Calu3 (cell line): Measurements from ENCODE around the gene TCF15. TPM values are rescaled to one million over a fixed set of nuclear protein-coding genes. Genes with fewer than 3 reads are reported as not detected.

ENCODE experiments used
- BruUV-seq: library from RNA; stranded (reverse); fragments of 400-500 nt; replicated peaks from 2 replicates; lab custom pipeline; 2021; lab: Mats Ljungman, UMichigan
- CTCF ChIA-PET: fragments of 300-600 bp; sonication (Branson Sonifier 250); formaldehyde crosslinking; loops from one replicate; lab custom pipeline; 2022; ENCODE audit warnings: antibody characterized with exemption; lab: Charles Lee
- DNase-seq: peaks from one replicate; pipeline ENCODE4 v3.0.0; 2022
- H3K27ac Mint-ChIP-seq: one replicate; pipeline ENCODE4 v1.8.0; 2022; ENCODE audit warnings: mixed read lengths; ENCODE audit not compliant: unreplicated experiment
- H3K27me3 Mint-ChIP-seq: one replicate; pipeline ENCODE4 v1.8.0; 2022; ENCODE audit warnings: mixed read lengths; ENCODE audit not compliant: unreplicated experiment
- H3K36me3 Mint-ChIP-seq: one replicate; pipeline ENCODE4 v1.8.0; 2022; ENCODE audit warnings: mild to moderate bottlenecking, moderate library complexity, mixed read lengths; ENCODE audit not compliant: insufficient read depth, unreplicated experiment
- H3K4me1 Mint-ChIP-seq: one replicate; pipeline ENCODE4 v1.8.0; 2022; ENCODE audit warnings: mild to moderate bottlenecking, low read depth, mixed read lengths; ENCODE audit not compliant: unreplicated experiment
- H3K4me3 Mint-ChIP-seq: one replicate; pipeline ENCODE4 v1.8.0; 2022; ENCODE audit warnings: mild to moderate bottlenecking, low read depth, moderate library complexity, mixed read lengths; ENCODE audit not compliant: unreplicated experiment
- H3K9me3 Mint-ChIP-seq: one replicate; pipeline ENCODE4 v1.8.0; 2022; ENCODE audit warnings: low read depth, mixed read lengths; ENCODE audit not compliant: unreplicated experiment
- intact Hi-C: fragments of 100-400 bp; cut with micrococcal nuclease; formaldehyde crosslinking; loops from one replicate; pipeline ENCODE4 v1.10.0; 2022; ENCODE audit not compliant: unreplicated experiment
- total RNA-seq: library from RNA; stranded (reverse); gene quantifications from 2 replicates; pipeline ENCODE4 v1.2.3, GENCODE V29; 2022
- TF ChIP-seq, protein P1 (sequence below): fragments of 200-600 bp; IDR thresholded peaks from one replicate; pipeline ENCODE4 v1.8.0; 2022; ENCODE audit warnings: antibody characterized with exemption; ENCODE audit not compliant: unreplicated experiment

The TCF15 gene
- total RNA-seq, 1 experiment from 2014 or later: not detected

GRCh38 chr20:640674-641515 is 30.8 kb upstream of the TCF15 start:
- CTCF ChIA-PET: interaction anchor here (1.0 kb wide), 2 partner anchors 80 to 90 kb away, joined by 3 read pairs; no protein-coding TSS in a partner anchor
- peaks cover 36% of the 10 kb centered on the region for H3K27me3 Mint-ChIP-seq
- H3K4me1 Mint-ChIP-seq: no peaks in the 10 kb centered on the region

DNA sequence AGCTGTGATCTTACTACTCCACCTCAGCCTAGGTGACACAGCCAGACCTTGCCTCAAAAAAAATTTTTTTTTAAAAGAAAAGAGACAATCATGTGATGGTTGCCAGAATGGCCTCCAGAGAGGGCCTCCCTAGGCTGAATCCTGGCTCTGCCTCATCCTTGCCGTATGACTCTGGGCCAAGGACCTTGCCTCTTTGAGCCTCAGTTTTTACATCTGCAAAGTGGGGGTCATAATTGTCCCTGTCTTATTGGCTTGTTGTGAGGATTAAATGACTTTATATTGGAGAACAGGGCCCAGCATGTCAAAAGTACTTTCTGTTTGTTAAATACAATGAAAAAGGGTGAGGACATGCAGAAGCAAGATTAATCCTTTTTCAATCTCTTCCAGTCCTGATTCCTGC is 28.5 kb upstream of the TCF15 start:
- Mint-ChIP-seq H3K27ac (no peak overlapping the region), H3K27me3 (peaks cover 60% of the 10 kb centered on the region), H3K36me3 (no peaks in the 10 kb centered on the region), H3K4me3 (no peak overlapping the region), H3K9me3 (no peaks in the 10 kb centered on the region), H3K4me1 (no peaks in the 10 kb centered on the region)
- TF ChIP-seq, protein P1, sequence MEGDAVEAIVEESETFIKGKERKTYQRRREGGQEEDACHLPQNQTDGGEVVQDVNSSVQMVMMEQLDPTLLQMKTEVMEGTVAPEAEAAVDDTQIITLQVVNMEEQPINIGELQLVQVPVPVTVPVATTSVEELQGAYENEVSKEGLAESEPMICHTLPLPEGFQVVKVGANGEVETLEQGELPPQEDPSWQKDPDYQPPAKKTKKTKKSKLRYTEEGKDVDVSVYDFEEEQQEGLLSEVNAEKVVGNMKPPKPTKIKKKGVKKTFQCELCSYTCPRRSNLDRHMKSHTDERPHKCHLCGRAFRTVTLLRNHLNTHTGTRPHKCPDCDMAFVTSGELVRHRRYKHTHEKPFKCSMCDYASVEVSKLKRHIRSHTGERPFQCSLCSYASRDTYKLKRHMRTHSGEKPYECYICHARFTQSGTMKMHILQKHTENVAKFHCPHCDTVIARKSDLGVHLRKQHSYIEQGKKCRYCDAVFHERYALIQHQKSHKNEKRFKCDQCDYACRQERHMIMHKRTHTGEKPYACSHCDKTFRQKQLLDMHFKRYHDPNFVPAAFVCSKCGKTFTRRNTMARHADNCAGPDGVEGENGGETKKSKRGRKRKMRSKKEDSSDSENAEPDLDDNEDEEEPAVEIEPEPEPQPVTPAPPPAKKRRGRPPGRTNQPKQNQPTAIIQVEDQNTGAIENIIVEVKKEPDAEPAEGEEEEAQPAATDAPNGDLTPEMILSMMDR: no peak
- CTCF ChIA-PET: interaction anchor here (0.6 to 0.7 kb wide), 2 partner anchors 48 to 78 kb away, joined by 3 to 5 read pairs; no protein-coding TSS in a partner anchor
- intact Hi-C loops: no loop called here
- no peak for DNase-seq
- no TSS peak for BruUV-seq

More at GRCh38 chr20:640674-641515, 30.8 kb upstream of the TCF15 start:
- no TSS peak for BruUV-seq
- DNase-seq: no peak
- TF ChIP-seq, protein P1: no peak
- intact Hi-C loops: loop anchor here (10.0 kb wide), 1 partner anchor 286 kb away; no protein-coding TSS in a partner anchor
- H3K27ac Mint-ChIP-seq: no peak overlapping the region
- H3K9me3 Mint-ChIP-seq: no peaks in the 10 kb centered on the region
- no peak overlapping the region for H3K4me3 Mint-ChIP-seq
- no peaks in the 10 kb centered on the region for H3K36me3 Mint-ChIP-seq

DNA sequence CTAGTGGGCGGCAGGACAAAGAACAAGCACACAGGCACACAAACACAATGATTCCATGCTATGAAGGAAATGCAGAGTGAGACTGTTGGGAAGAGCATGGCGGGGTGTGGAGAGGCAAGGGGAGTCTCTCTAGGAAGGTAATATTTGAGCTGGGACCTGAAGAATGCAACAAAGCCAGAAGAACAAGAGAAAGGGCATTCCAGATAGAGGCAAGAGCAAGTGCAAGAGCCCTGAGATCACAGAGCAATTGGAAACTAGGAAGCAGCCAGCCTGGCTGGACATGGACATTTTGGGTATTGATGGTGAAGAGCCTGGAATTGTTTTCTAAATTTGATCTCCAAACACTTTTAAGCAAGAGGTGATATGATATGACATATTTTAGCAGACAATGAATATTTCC is 27.4 kb upstream of the TCF15 start:
- H3K4me3 Mint-ChIP-seq: no peak overlapping the region
- CTCF ChIA-PET: interaction anchor here (0.6 kb wide), 1 partner anchor 76 kb away, joined by 3 read pairs; no protein-coding TSS in a partner anchor
- intact Hi-C loops: no loop called here
- peaks cover 62% of the 10 kb centered on the region for H3K27me3 Mint-ChIP-seq
- TF ChIP-seq, protein P1: no peak
- no peaks in the 10 kb centered on the region for H3K9me3 Mint-ChIP-seq
- no peaks in the 10 kb centered on the region for H3K36me3 Mint-ChIP-seq
- H3K4me1 Mint-ChIP-seq: no peaks in the 10 kb centered on the region
- no peak for DNase-seq
- no peak overlapping the region for H3K27ac Mint-ChIP-seq
- no TSS peak for BruUV-seq

GRCh38 chr20:635893-636338 is 25.8 kb upstream of the TCF15 start:
- Mint-ChIP-seq H3K27me3 (peaks cover 62% of the 10 kb centered on the region), H3K4me3 (no peak overlapping the region), H3K9me3 (no peaks in the 10 kb centered on the region), H3K36me3 (no peaks in the 10 kb centered on the region), H3K4me1 (no peaks in the 10 kb centered on the region), H3K27ac (no peak overlapping the region)
- BruUV-seq: no TSS peak
- peak; percentile 20 for DNase-seq
- CTCF ChIA-PET: no interaction called here
- intact Hi-C loops: no loop called here
- TF ChIP-seq, protein P1: no peak
